Astrocyte (in vitro differentiated cells and primary cell): Measurements from ENCODE around the gene ADAMTS17. TPM values are rescaled to one million over a fixed set of nuclear protein-coding genes. Genes with fewer than 3 reads are reported as not detected.

Experiments used
- DNase-seq: peaks from one replicate; pipeline ENCODE4 v3.0.0-alpha.2; 2010; ENCODE audit warnings: low read depth
- FAIRE-seq: peaks from 2 replicates; lab custom pipeline; 2011; peaks lifted over from hg19 to GRCh38; lab: Jason Lieb, UNC
- H2AFZ ChIP-seq: 2 replicates; pipeline ENCODE4 v1.6.0; 2012; ENCODE audit warnings: low read depth, low read length, inconsistent platforms
- H3K27ac ChIP-seq: 2 replicates; pipeline ENCODE4 v1.5.1; 2011; ENCODE audit warnings: low read depth, low read length, inconsistent platforms
- H3K27me3 ChIP-seq: 2 replicates; pipeline ENCODE4 v1.6.0; 2011; ENCODE audit warnings: low read length, inconsistent platforms; ENCODE audit not compliant: insufficient read depth
- H3K36me3 ChIP-seq: 2 replicates; pipeline ENCODE4 v1.5.1; 2011; ENCODE audit warnings: low read length, inconsistent platforms; ENCODE audit not compliant: insufficient read depth
- H3K4me1 ChIP-seq: 2 replicates; pipeline ENCODE4 v1.5.1; 2011; ENCODE audit warnings: low read length, inconsistent platforms; ENCODE audit not compliant: insufficient read depth
- H3K4me2 ChIP-seq: 2 replicates; pipeline ENCODE4 v1.6.0; 2012; ENCODE audit warnings: low read length, inconsistent platforms
- H3K4me3 ChIP-seq: 2 replicates; pipeline ENCODE4 v1.5.1; 2011; ENCODE audit warnings: low read depth, mild to moderate bottlenecking, low read length, inconsistent platforms; ENCODE audit not compliant: insufficient read depth
- H3K79me2 ChIP-seq: 2 replicates; pipeline ENCODE4 v1.6.0; 2012; ENCODE audit warnings: mild to moderate bottlenecking, low read length, inconsistent platforms; ENCODE audit not compliant: insufficient read depth
- H3K9ac ChIP-seq: 2 replicates; pipeline ENCODE4 v1.6.0; 2012; ENCODE audit warnings: mild to moderate bottlenecking, low read length, inconsistent platforms
- H3K9me3 ChIP-seq: 2 replicates; pipeline ENCODE4 v1.5.1; 2012; ENCODE audit warnings: low read depth, mild to moderate bottlenecking, low read length, inconsistent platforms; ENCODE audit not compliant: insufficient read depth
- H4K20me1 ChIP-seq: 2 replicates; pipeline ENCODE4 v1.6.0; 2012; ENCODE audit warnings: low read length, inconsistent platforms; ENCODE audit not compliant: insufficient read depth
- H3K27ac Mint-ChIP-seq: one replicate; pipeline ENCODE4 v1.8.0; 2021; ENCODE audit warnings: mild to moderate bottlenecking, mixed read lengths; ENCODE audit not compliant: unreplicated experiment
- H3K27me3 Mint-ChIP-seq: one replicate; pipeline ENCODE4 v1.8.0; 2021; ENCODE audit warnings: low read depth, mixed read lengths; ENCODE audit not compliant: unreplicated experiment
- H3K36me3 Mint-ChIP-seq: one replicate; pipeline ENCODE4 v1.8.0; 2021; ENCODE audit warnings: low read depth, mixed read lengths; ENCODE audit not compliant: unreplicated experiment
- H3K4me1 Mint-ChIP-seq: one replicate; pipeline ENCODE4 v1.8.0; 2021; ENCODE audit warnings: low read depth, mixed read lengths; ENCODE audit not compliant: unreplicated experiment
- H3K4me3 Mint-ChIP-seq: one replicate; pipeline ENCODE4 v1.8.0; 2021; ENCODE audit warnings: mild to moderate bottlenecking, moderate library complexity, mixed read lengths; ENCODE audit not compliant: unreplicated experiment
- H3K9me3 Mint-ChIP-seq: one replicate; pipeline ENCODE4 v1.8.0; 2021; ENCODE audit warnings: mild to moderate bottlenecking, mixed read lengths; ENCODE audit not compliant: unreplicated experiment
- CTCF ChIP-seq: IDR thresholded peaks from 2 replicates; pipeline ENCODE4 v1.5.1; 2011; ENCODE audit warnings: low read depth, mild to moderate bottlenecking, inconsistent platforms, low read length, moderate library complexity; ENCODE audit not compliant: insufficient read depth
- EZH2 ChIP-seq: IDR thresholded peaks from 2 replicates; pipeline ENCODE4 v1.6.1; 2012; ENCODE audit warnings: mild to moderate bottlenecking, low read length, inconsistent platforms; ENCODE audit not compliant: insufficient read depth
- total RNA-seq: library from RNA; stranded (reverse); gene quantifications from 2 replicates; pipeline ENCODE4 v1.2.1, GENCODE V29; 2021

Gene ADAMTS17
- total RNA-seq, 1 donor from 2014 or later = 0.27 TPM

GRCh38 chr15:100097342-100098127, 244.2 kb downstream of the ADAMTS17 start:
- Mint-ChIP-seq H3K27me3 (peaks cover 45% of the 10 kb centered on the region), H3K4me1 (peaks cover 8% of the 10 kb centered on the region), H3K36me3 (peaks cover 2% of the 10 kb centered on the region), H3K27ac (no peak overlapping the region), H3K9me3 (peaks cover 2% of the 10 kb centered on the region), H3K4me3 (no peak overlapping the region)
- H3K9ac ChIP-seq = no peak overlapping the region
- H4K20me1 ChIP-seq = no peaks in the 10 kb centered on the region
- H3K4me3 ChIP-seq = no peak overlapping the region
- no peaks in the 10 kb centered on the region for H3K27me3 ChIP-seq
- DNase-seq (no peak), FAIRE-seq (no peak)
- no peaks in the 10 kb centered on the region for H3K79me2 ChIP-seq
- H2AFZ ChIP-seq = no peak overlapping the region
- H3K27ac ChIP-seq = no peak overlapping the region
- H3K9me3 ChIP-seq = no peaks in the 10 kb centered on the region
- peaks cover 21% of the 10 kb centered on the region for H3K4me1 ChIP-seq
- no peaks in the 10 kb centered on the region for H3K36me3 ChIP-seq
- TF ChIP-seq CTCF = no peak
- TF ChIP-seq EZH2 = no peak
- H3K4me2 ChIP-seq = no peak overlapping the region

- peaks cover 2% of the 10 kb centered on the region for H3K36me3 Mint-ChIP-seq
- TF ChIP-seq EZH2 (no peak), CTCF (no peak)
- H3K27ac ChIP-seq = no peak overlapping the region
- H3K9me3 ChIP-seq = no peaks in the 10 kb centered on the region
- H4K20me1 ChIP-seq = no peaks in the 10 kb centered on the region
- H3K9me3 Mint-ChIP-seq = peaks cover 2% of the 10 kb centered on the region
- H3K27me3 ChIP-seq = no peaks in the 10 kb centered on the region
- no peak overlapping the region for H3K9ac ChIP-seq
- H3K27ac Mint-ChIP-seq = no peak overlapping the region
- no peaks in the 10 kb centered on the region for H3K79me2 ChIP-seq
- no peak overlapping the region for H3K4me3 ChIP-seq
- peaks cover 21% of the 10 kb centered on the region for H3K4me1 ChIP-seq
- peaks cover 44% of the 10 kb centered on the region for H3K27me3 Mint-ChIP-seq
- no peak for FAIRE-seq
- H2AFZ ChIP-seq = no peak overlapping the region
- no peak overlapping the region for H3K4me3 Mint-ChIP-seq
- no peaks in the 10 kb centered on the region for H3K36me3 ChIP-seq
- DNase-seq = no peak
- no peak overlapping the region for H3K4me2 ChIP-seq
- H3K4me1 Mint-ChIP-seq = peaks cover 12% of the 10 kb centered on the region
Measured at GRCh38 chr15:100096700-100097099, 245.1 kb downstream of the ADAMTS17 start.

DNA sequence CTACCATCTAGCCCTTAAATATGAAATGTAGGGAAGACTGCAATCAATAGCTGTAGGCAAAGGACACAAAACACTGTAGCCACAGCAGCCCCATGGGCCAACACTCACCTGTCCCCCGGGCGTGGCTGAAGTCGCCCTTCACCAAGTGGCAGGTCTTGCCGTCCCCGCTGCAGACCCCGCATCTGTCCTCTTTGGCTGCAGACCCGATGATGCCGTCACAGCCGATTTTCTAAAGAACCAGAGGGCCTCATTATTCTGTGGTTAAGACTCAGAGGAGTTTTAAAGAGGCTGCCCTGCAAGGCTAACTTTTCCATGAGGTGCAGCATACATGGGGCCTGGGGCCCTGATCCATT, 245.6 kb downstream of the ADAMTS17 start:
- TF ChIP-seq CTCF = no peak
- no peak overlapping the region for H3K27ac Mint-ChIP-seq

More for the DNA sequence above, 245.6 kb downstream of the ADAMTS17 start:
- no peaks in the 10 kb centered on the region for H3K79me2 ChIP-seq
- H3K27me3 ChIP-seq = no peaks in the 10 kb centered on the region
- no peak overlapping the region for H3K4me2 ChIP-seq
- DNase-seq (no peak), FAIRE-seq (no peak)
- no peak overlapping the region for H2AFZ ChIP-seq
- H3K4me1 ChIP-seq = peaks cover 21% of the 10 kb centered on the region
- H3K27me3 Mint-ChIP-seq = peaks cover 39% of the 10 kb centered on the region
- no peaks in the 10 kb centered on the region for H4K20me1 ChIP-seq
- peaks cover 2% of the 10 kb centered on the region for H3K9me3 Mint-ChIP-seq
- no peak overlapping the region for H3K27ac ChIP-seq
- H3K4me3 ChIP-seq = no peak overlapping the region
- H3K36me3 ChIP-seq = no peaks in the 10 kb centered on the region
- H3K9ac ChIP-seq = no peak overlapping the region
- H3K36me3 Mint-ChIP-seq = peaks cover 2% of the 10 kb centered on the region
- no peaks in the 10 kb centered on the region for H3K9me3 ChIP-seq
- H3K4me3 Mint-ChIP-seq = no peak overlapping the region
- peaks cover 17% of the 10 kb centered on the region for H3K4me1 Mint-ChIP-seq
